ENCODE measurements around the gene RSPH10B.
"Not testable (repeated sequence)": the region's sequence is repeated elsewhere in the genome, so short reads cannot be mapped to it uniquely, and the experiment has no call there.

Gene RSPH10B

GRCh38 chr7:5970347-5970911 lies at the start of gene RSPH10B:
TSS of gene RSPH10B (minus strand) at chr7:5970689. CDS start at chr7:5967116, 3,573 bp downstream.
- DNase-seq (ENCODE audit: low spot score): not testable (repeated sequence)

- no peak for DNase-seq (ENCODE audit: low spot score)
These were observed 46.1 kb upstream of the RSPH10B start for GRCh38 chr7:6016653-6016966.

GRCh38 chr7:6015917-6016652 lies 45.6 kb upstream of the RSPH10B start:
- DNase-seq (ENCODE audit: low spot score): peak; percentile 59

- no peak for DNase-seq (ENCODE audit: low spot score)
These were observed 42.0 kb upstream of the RSPH10B start for GRCh38 chr7:6012355-6013104.

- no peak for DNase-seq (ENCODE audit: low spot score)
These were observed 41.1 kb upstream of the RSPH10B start for GRCh38 chr7:6011541-6011940.

- not testable (repeated sequence) for DNase-seq (ENCODE audit: low spot score)
These were observed 39.9 kb upstream of the RSPH10B start for GRCh38 chr7:6010370-6010769.

- DNase-seq (ENCODE audit: low spot score): peak; percentile 99
These were observed 38.5 kb upstream of the RSPH10B start, which contains the start of the genes AIMP2 and PMS2 for GRCh38 chr7:6008668-6009611. TSS of gene AIMP2 (plus strand) at chr7:6009272. CDS start at chr7:6009364, 92 bp downstream. TSS of gene PMS2 (minus strand) at chr7:6009049. CDS start at chr7:6009019, 30 bp downstream.

- not testable (repeated sequence) for DNase-seq (ENCODE audit: low spot score)
These were observed 37.5 kb upstream of the RSPH10B start for GRCh38 chr7:6007835-6008590.

GRCh38 chr7:6007386-6007785 lies 36.9 kb upstream of the RSPH10B start:
- no peak for DNase-seq (ENCODE audit: low spot score)

GRCh38 chr7:5997210-5997808 lies 26.8 kb upstream of the RSPH10B start:
- peak; percentile 87 for DNase-seq (ENCODE audit: low spot score)

- DNase-seq (ENCODE audit: low spot score): not testable (repeated sequence)
These were observed 16.6 kb upstream of the RSPH10B start for GRCh38 chr7:5987061-5987460.

- DNase-seq (ENCODE audit: low spot score): not testable (repeated sequence)
These were observed 9.3 kb upstream of the RSPH10B start for GRCh38 chr7:5979680-5980314.

GRCh38 chr7:5973580-5973979 lies 3.1 kb upstream of the RSPH10B start:
- not testable (repeated sequence) for DNase-seq (ENCODE audit: low spot score)

GRCh38 chr7:5963810-5964209 lies 6.7 kb downstream of the RSPH10B start:
- not testable (repeated sequence) for DNase-seq (ENCODE audit: low spot score)

GRCh38 chr7:5963205-5963604 lies 7.3 kb downstream of the RSPH10B start:
- not testable (repeated sequence) for DNase-seq (ENCODE audit: low spot score)

GRCh38 chr7:5934945-5935450 lies 35.5 kb downstream of the RSPH10B start:
- not testable (repeated sequence) for DNase-seq (ENCODE audit: low spot score)

GRCh38 chr7:5931905-5932644 lies 38.4 kb downstream of the RSPH10B start:
- not testable (repeated sequence) for DNase-seq (ENCODE audit: low spot score)

- DNase-seq (ENCODE audit: low spot score): not testable (repeated sequence)
These were observed 39.2 kb downstream of the RSPH10B start for GRCh38 chr7:5931250-5931649.

GRCh38 chr7:5930290-5930689 lies 40.2 kb downstream of the RSPH10B start:
- DNase-seq (ENCODE audit: low spot score): not testable (repeated sequence)
